ENCODE measurements around the gene EXOSC2.

DNA sequence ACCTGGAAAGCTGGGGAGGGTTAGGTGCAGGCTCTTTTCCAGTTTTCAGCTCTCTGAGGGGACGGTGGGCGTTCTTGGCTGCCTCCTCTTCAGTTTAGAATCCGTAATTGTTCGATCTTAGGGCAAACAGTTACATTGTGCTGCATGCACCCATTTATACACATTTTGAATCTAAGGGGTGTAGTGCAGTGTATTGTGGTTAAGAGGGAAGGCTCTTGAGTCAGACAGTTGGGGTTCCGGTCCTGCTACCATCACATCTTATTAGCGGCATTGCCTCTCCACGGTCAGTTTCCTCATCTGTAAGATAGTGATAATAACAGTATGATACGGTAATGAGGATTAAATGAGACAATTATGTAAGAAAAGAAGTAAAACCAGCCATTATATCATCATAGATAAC, 625 bp downstream of the EXOSC2 start:
- TF ChIP-seq, protein P1, sequence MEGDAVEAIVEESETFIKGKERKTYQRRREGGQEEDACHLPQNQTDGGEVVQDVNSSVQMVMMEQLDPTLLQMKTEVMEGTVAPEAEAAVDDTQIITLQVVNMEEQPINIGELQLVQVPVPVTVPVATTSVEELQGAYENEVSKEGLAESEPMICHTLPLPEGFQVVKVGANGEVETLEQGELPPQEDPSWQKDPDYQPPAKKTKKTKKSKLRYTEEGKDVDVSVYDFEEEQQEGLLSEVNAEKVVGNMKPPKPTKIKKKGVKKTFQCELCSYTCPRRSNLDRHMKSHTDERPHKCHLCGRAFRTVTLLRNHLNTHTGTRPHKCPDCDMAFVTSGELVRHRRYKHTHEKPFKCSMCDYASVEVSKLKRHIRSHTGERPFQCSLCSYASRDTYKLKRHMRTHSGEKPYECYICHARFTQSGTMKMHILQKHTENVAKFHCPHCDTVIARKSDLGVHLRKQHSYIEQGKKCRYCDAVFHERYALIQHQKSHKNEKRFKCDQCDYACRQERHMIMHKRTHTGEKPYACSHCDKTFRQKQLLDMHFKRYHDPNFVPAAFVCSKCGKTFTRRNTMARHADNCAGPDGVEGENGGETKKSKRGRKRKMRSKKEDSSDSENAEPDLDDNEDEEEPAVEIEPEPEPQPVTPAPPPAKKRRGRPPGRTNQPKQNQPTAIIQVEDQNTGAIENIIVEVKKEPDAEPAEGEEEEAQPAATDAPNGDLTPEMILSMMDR (IDR thresholded peaks at IDR 0.05 in 2 of 3, conservative IDR thresholded peaks at IDR 0.05 in 1 of 3; ENCODE audit: borderline replicate concordance in 1 of 3, insufficient read depth in 1 of 3, low read depth in 2 of 3, low read length in 2 of 3), result no peak
- TF ChIP-seq EZH2phosphoT487 (IDR thresholded peaks at IDR 0.05; ENCODE audit: borderline replicate concordance) (no peak), MAX (IDR thresholded peaks at IDR 0.05) (no peak), EZH2 (IDR thresholded peaks at IDR 0.05) (no peak), JUND (IDR thresholded peaks at IDR 0.05) (no peak), POLR2A (IDR thresholded peaks at IDR 0.05; ENCODE audit: borderline replicate concordance, extremely low read depth, insufficient read depth, insufficient read length) (no peak), FOSL1 (IDR thresholded peaks at IDR 0.05; ENCODE audit: low read depth) (no peak), TCF7L2 (IDR thresholded peaks at IDR 0.05; ENCODE audit: borderline replicate concordance, extremely low read depth, insufficient read depth, insufficient read length) (no peak), CEBPB (IDR thresholded peaks at IDR 0.05; ENCODE audit: low read depth) (no peak), ZNF274 (IDR thresholded peaks at IDR 0.05; ENCODE audit: low read depth, low read length) (no peak)
- TF ChIP-seq, protein P2, sequence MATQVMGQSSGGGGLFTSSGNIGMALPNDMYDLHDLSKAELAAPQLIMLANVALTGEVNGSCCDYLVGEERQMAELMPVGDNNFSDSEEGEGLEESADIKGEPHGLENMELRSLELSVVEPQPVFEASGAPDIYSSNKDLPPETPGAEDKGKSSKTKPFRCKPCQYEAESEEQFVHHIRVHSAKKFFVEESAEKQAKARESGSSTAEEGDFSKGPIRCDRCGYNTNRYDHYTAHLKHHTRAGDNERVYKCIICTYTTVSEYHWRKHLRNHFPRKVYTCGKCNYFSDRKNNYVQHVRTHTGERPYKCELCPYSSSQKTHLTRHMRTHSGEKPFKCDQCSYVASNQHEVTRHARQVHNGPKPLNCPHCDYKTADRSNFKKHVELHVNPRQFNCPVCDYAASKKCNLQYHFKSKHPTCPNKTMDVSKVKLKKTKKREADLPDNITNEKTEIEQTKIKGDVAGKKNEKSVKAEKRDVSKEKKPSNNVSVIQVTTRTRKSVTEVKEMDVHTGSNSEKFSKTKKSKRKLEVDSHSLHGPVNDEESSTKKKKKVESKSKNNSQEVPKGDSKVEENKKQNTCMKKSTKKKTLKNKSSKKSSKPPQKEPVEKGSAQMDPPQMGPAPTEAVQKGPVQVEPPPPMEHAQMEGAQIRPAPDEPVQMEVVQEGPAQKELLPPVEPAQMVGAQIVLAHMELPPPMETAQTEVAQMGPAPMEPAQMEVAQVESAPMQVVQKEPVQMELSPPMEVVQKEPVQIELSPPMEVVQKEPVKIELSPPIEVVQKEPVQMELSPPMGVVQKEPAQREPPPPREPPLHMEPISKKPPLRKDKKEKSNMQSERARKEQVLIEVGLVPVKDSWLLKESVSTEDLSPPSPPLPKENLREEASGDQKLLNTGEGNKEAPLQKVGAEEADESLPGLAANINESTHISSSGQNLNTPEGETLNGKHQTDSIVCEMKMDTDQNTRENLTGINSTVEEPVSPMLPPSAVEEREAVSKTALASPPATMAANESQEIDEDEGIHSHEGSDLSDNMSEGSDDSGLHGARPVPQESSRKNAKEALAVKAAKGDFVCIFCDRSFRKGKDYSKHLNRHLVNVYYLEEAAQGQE (IDR thresholded peaks at IDR 0.05; ENCODE audit: low read depth), result no peak
